Measurements from ENCODE around the gene PRRC2B.

PRRC2B gene

DNA sequence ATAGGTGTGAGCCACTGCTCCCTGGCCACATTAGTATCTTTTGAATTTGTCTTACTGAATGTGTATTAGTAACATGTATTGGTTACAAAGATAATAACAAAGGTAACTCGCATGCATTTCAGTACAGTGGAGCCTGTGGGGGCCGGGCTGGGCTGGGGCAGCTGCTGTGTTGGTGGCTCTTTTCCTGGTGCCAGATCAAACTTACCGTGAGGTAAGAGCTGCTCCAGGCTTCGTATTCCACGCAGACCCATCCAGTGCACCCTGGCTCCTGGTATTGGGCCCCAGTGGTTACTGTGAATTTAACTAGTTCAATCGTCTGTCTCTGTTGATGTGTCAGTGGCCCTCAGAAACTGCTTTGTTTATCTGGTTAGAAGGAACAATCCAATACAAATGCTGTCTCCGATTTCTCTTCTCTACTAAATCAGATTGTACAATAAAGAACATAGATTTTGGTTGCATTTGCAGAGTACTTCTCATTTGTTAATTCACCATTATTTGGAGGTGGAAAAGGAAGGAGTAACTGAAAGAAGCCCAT lies 15.6 kb downstream of the PRRC2B start:
- in situ Hi-C loops (cut with HindIII; ENCODE audit: low pct_ligation_motif_present, low sequenced_read_pairs), result no loop called here
- DNase-seq, result no peak
- no peak overlapping the region for H3K4me3 ChIP-seq (ENCODE audit: low read depth, low read length)
- TF ChIP-seq, protein P1, sequence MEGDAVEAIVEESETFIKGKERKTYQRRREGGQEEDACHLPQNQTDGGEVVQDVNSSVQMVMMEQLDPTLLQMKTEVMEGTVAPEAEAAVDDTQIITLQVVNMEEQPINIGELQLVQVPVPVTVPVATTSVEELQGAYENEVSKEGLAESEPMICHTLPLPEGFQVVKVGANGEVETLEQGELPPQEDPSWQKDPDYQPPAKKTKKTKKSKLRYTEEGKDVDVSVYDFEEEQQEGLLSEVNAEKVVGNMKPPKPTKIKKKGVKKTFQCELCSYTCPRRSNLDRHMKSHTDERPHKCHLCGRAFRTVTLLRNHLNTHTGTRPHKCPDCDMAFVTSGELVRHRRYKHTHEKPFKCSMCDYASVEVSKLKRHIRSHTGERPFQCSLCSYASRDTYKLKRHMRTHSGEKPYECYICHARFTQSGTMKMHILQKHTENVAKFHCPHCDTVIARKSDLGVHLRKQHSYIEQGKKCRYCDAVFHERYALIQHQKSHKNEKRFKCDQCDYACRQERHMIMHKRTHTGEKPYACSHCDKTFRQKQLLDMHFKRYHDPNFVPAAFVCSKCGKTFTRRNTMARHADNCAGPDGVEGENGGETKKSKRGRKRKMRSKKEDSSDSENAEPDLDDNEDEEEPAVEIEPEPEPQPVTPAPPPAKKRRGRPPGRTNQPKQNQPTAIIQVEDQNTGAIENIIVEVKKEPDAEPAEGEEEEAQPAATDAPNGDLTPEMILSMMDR (IDR thresholded peaks at IDR 0.05; ENCODE audit: low read depth, low read length, missing control alignments), result no peak
- H3K27me3 ChIP-seq (replicated peaks), result no peaks in the 10 kb centered on the region
- no peak overlapping the region for H3K27ac ChIP-seq
- peaks cover 3% of the 10 kb centered on the region for H3K36me3 ChIP-seq (replicated peaks)

DNA sequence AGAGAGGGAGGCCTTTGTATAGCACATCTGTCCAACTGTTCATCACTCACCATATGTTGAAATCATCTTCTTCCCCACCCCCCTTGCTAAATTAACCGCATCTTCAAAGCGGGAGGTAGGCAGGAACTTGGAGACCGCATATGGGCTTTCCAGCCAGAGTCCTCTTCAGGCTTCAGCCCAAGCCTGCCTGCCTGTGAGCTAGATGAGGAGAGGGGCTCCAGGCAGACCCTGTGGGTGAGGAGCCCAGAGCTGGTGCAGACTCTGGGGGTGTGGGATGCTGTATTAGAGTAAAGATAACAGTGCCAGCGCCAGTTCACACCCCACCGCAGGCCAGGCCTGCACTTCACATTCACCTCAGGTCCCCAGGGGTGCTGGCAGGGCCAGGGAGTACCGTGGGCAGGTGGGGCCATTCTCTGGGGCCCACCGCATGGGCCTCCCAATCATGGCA lies 16.2 kb downstream of the PRRC2B start:
- Histone ChIP-seq H3K4me3 (ENCODE audit: low read depth, low read length) (no peak overlapping the region), H3K27ac (no peak overlapping the region), H3K36me3 (replicated peaks) (peaks cover 3% of the 10 kb centered on the region), H3K27me3 (replicated peaks) (no peaks in the 10 kb centered on the region)
- TF ChIP-seq, protein P1 (IDR thresholded peaks at IDR 0.05; ENCODE audit: low read depth, low read length, missing control alignments), result no peak
- no peak for DNase-seq
- in situ Hi-C loops (cut with HindIII; ENCODE audit: low pct_ligation_motif_present, low sequenced_read_pairs), result no loop called here

DNA sequence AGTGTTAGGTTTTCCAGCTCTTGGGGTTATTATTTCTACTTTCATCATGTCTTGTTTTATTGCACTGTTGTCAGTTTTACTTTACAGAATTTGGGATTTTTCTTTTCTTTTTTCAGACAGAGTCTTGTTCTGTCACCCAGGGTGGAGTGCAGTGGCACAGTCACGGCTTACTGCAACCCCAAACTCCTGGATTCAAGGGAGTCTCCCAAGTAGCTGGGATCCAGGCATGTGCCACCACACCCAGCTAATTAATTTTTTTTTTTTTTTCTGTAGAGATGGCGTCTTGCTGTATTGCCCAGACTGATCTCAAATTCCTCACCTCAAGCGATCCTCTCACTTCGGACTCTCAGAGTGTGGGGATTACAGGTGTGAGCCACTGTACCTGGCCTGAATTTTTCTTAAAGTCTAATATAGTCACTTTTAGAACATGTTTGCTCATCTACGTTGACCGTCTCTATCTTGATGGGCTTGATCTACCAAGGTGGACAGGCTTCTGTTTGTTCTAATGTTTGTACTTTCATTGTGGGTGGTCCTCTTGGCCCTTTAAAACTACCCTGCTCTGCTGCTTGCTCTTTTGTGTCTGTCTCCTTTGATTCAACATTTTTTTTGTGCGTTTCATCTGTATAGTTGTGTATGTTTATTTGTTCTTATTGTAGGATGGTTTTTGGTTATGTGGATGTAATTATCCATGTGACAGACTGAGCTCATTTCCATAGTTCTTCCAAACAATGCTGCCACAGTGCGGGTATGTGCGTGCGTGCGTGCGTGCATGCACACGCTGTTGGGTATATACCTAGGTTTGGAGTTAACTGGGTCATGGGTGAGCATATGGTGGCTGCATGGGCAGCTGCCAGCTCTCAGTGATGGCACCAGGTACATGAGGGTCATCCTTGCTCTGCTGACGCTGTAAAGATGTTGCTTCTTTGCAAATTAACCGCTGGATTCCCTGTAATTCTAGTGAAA lies 18.1 kb downstream of the PRRC2B start:
- no peak overlapping the region for H3K4me3 ChIP-seq (ENCODE audit: low read depth, low read length)
- in situ Hi-C loops (cut with HindIII; ENCODE audit: low pct_ligation_motif_present, low sequenced_read_pairs), result no loop called here
- H3K27ac ChIP-seq, result no peak overlapping the region
- H3K27me3 ChIP-seq (replicated peaks), result no peaks in the 10 kb centered on the region
- TF ChIP-seq, protein P1 (IDR thresholded peaks at IDR 0.05; ENCODE audit: low read depth, low read length, missing control alignments), result no peak
- DNase-seq, result no peak
- peaks cover 3% of the 10 kb centered on the region for H3K36me3 ChIP-seq (replicated peaks)

DNA sequence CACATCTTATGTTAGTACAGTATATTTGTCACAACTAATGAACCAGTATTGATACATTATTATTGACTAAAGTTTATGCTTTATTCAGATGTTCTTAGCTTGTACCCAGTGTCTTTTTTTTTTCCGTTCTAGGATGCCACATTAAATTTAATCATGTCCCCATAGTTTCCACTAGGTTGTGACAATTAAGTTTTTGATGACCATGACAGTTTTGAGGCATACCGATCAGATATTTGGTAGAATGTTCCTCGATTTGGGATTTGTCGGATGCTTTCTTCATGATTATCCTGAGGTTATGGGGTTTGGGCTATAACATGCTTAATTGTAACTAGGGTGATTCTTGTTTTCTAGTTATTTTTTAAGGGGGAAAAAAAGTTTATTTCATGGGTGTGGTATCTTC lies 22.6 kb downstream of the PRRC2B start:
- Histone ChIP-seq H3K27ac (no peak overlapping the region), H3K4me3 (ENCODE audit: low read depth, low read length) (no peak overlapping the region), H3K27me3 (replicated peaks) (no peaks in the 10 kb centered on the region), H3K36me3 (replicated peaks) (peaks cover 11% of the 10 kb centered on the region)
- in situ Hi-C loops (cut with HindIII; ENCODE audit: low pct_ligation_motif_present, low sequenced_read_pairs), result no loop called here
- DNase-seq, result no peak
- TF ChIP-seq, protein P1 (IDR thresholded peaks at IDR 0.05; ENCODE audit: low read depth, low read length, missing control alignments), result no peak

DNA sequence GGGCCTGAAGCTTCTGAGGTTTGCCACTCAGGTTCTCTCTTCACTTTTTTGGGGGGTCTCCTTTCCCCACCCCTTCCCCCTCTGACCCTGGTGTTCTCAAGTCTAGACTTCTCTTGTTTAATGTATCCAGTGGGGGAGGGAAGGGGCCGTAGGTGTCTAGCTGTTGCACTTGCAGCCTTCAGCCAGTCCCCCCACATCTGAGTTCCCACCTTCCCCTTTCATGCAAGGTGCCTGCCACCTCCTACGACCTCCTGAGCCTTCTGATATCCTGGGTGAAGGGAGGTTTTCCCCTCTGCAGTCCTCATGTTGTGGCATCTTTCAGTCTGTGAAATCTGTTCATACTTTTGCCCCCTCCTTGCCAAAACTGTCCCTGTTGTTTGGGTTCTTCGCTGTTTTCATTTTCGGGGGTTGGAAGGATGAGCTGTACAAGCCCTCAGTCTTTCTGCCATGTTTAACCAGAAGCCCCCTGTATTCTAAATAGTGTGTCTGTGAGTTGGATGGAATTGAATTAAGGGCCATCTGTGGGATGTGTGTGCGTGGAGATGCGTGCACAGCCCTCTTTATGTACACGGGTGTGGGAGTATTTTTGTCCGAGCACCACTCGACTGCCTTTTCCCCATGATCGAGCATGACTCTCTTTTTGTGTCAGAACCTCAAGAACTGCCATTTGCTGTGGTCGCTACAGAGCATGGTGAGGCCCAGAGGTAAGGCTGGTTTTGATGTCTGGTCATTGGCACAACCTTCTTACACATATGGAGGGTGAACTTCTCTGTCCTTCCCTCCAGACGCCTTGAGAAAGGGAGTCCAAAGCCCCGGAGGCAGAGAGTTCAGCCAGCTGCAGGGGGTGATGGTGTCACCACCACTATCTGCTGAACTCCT lies 23.6 kb downstream of the PRRC2B start:
- no peak overlapping the region for H3K27ac ChIP-seq
- H3K4me3 ChIP-seq (ENCODE audit: low read depth, low read length), result no peak overlapping the region
- TF ChIP-seq, protein P1 (IDR thresholded peaks at IDR 0.05; ENCODE audit: low read depth, low read length, missing control alignments), result no peak
- in situ Hi-C loops (cut with HindIII; ENCODE audit: low pct_ligation_motif_present, low sequenced_read_pairs), result no loop called here
- no peaks in the 10 kb centered on the region for H3K27me3 ChIP-seq (replicated peaks)
- peaks cover 11% of the 10 kb centered on the region for H3K36me3 ChIP-seq (replicated peaks)
- DNase-seq, result no peak

Data from brain microvascular endothelial cell (primary cell).